LNCaP clone FGC (cell line): ENCODE data around the gene JSRP1.

Experiments
- DNase-seq: peaks from one replicate; pipeline ENCODE4 v3.0.0-alpha.2; 2011; ENCODE audit warnings: low read depth
- H3K4me3 ChIP-seq: 2 replicates; pipeline ENCODE4 v1.5.1; 2011; ENCODE audit warnings: mild to moderate bottlenecking, low read depth, low read length, control low read depth
- CTCF ChIP-seq: IDR thresholded peaks from 2 replicates; pipeline ENCODE4 v1.5.1; 2012; ENCODE audit warnings: mild to moderate bottlenecking; ENCODE audit not compliant: control insufficient read depth, insufficient read depth; ENCODE audit errors: extremely low read depth

Gene JSRP1

GRCh38 chr19:2229103-2230032 is 26.8 kb downstream of the JSRP1 start:
- no peak overlapping the region for H3K4me3 ChIP-seq
- no peak for DNase-seq
- TF ChIP-seq CTCF = no peak

DNA sequence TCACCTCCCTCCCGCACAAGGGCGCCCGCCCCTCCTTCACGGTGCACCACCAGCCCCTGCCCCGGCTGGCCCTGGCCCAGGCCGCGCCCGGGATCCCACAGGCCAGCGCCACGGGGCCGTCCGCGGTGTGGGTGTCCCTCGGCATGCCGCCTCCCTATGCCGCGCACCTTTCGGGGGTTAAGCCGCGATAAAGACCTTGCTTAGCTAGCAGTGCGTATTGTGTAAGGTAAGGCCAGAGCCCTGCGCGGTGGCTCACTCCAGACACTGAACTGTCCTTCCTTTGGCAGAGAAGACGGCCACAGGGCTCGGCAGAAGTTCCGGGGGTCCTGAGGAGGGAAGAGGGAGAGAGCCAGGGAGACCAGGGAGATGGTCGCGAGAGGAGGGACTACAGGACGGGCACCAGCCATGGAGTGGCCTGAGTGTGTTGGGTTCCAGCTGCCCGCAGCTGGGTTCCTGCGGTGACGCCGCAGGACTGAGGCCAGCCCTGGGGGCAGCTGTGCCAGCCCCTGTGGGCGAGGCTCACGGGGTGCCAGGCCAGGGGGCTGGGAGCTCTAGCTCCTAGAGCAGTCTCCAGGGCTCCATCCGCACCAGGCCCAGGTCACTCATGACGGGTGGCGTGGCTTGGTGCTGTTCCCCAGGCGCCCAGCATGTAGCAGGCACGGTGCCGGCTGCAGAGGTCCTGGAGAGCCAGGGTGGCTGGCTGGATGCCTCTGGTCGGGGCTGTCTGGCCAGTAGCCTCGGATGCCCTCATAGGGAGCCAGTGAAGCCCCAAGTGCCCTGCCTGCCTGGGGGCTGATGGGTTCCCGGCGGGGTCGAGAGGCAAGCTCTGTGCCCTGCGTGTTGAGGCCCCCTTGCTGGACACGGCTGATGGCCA is 27.8 kb downstream of the JSRP1 start:
- no peak overlapping the region for H3K4me3 ChIP-seq
- no peak for TF ChIP-seq CTCF
- no peak for DNase-seq

DNA sequence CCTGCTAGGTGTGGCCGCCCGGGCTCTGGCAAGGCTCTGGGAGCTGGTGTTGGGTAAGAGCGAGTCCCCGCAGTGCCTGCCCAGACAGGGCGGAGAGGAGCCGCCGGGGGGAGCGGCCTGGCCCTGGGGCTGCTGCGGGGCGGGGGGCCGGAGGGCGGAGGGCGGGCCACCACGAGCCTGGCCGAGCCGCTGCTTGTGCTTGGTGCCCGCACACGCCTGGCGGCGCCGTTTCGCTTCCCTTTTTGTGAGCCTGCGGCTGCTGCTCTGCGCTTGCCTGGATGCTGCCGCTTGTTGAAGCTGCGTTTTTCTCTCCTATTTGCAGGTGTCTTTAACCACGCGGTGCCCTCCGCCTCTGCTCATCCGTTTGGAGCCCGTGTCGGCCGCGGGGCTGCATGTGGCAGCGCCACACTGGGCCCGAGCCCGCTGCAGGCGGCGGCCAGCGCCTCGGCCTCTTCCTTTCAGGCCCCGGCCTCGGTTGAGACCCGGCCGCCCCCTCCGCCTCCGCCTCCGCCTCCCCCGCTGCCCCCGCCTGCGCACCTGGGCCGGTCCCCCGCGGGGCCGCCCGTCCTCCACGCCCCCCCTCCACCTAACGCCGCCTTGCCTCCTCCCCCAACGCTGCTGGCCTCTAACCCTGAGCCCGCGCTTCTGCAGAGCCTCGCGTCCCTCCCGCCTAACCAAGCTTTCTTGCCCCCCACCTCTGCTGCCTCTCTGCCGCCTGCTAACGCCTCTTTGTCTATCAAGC is 28.6 kb downstream of the JSRP1 start:
- no peak for TF ChIP-seq CTCF
- H3K4me3 ChIP-seq = no peak overlapping the region
- DNase-seq = no peak

DNA sequence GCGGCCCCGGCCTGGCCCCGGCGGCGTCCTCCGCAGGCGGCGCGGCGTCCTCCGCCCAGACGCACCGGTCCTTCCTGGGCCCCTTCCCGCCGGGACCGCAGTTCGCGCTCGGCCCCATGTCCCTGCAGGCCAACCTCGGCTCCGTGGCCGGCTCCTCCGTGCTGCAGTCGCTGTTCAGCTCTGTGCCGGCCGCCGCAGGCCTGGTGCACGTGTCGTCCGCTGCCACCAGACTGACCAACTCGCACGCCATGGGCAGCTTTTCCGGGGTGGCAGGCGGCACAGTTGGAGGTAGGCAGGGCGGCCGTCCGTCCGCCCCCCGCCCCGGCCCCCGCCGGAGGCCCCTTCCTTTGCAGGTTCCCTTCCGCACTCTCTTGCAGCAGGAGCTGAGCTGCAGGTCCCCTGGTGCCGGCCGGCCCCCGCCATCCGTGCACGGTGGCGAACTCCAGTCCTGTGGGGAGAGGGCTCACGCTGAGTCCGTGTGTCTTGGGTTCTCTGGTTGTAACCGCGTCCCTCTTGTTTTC is 29.3 kb downstream of the JSRP1 start:
- no peak for DNase-seq
- TF ChIP-seq CTCF = no peak
- H3K4me3 ChIP-seq = no peak overlapping the region

DNA sequence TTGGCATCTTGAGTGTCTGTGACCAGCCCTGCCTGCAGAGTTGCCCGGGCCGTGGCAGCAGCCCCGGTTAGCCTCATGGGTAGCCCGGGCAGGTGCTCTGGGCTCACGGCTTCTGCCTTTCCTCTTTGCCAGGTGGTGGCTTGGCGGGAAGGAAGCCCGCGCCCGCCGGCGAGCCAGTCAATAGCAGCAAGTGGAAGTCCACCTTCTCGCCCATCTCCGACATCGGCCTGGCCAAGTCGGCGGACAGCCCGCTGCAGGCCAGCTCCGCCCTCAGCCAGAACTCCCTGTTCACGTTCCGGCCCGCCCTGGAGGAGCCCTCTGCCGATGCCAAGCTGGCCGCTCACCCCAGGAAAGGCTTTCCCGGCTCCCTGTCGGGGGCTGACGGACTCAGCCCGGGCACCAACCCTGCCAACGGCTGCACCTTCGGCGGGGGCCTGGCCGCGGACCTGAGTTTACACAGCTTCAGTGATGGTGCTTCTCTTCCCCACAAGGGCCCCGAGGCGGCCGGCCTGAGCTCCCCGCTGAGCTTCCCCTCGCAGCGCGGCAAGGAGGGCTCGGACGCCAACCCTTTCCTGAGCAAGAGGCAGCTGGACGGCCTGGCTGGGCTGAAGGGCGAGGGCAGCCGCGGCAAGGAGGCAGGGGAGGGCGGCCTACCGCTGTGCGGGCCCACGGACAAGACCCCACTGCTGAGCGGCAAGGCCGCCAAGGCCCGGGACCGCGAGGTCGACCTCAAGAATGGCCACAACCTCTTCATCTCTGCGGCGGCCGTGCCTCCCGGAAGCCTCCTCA is 30.0 kb downstream of the JSRP1 start:
- DNase-seq = no peak
- no peak overlapping the region for H3K4me3 ChIP-seq
- TF ChIP-seq CTCF = no peak

- DNase-seq = no peak
- TF ChIP-seq CTCF = no peak
- H3K4me3 ChIP-seq = no peak overlapping the region
These were observed 30.7 kb downstream of the JSRP1 start for GRCh38 chr19:2225415-2226050.
